ENCODE measurements around the gene PEX13. TPM values are rescaled to one million over a fixed set of nuclear protein-coding genes. Genes with fewer than 3 reads are reported as not detected.
"Not testable (repeated sequence)": the region's sequence is repeated elsewhere in the genome, so short reads cannot be mapped to it uniquely, and the experiment has no call there.

The PEX13 gene
- total and polyA plus RNA-seq, 7 donors: 12.0 to 61.6 (median 19.1) TPM

DNA sequence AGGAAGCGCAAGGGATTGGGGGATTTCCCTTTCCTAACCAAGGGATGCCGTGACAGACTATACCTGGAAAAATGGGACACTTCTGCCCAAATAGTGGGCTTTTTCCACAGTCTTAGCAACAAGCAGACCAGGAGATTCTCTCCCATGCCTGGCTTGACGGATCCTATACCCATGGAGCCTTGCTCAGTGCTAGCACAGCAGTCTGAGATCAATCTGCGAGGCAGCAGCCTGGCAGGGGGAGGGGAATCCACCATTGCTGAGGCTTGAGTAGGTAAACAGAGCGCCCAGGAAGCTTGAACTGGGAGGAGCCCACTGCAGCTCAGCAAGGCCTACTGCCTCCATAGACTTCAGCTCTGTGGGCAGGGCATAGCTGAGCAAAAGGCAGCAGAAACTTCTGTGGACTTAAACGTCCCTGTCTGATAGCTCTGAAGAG, 3.7 kb downstream of the PEX13 start:
- intact Hi-C loops (cut with DNase I): no loop called here

GRCh38 chr2:61023670-61024069, 6.2 kb downstream of the PEX13 start:
- Histone ChIP-seq H3K4me1 (peaks cover 0 to 21% (median 9%) of the 10 kb centered on the region in 4 donors), H3K27ac (no peak overlapping the region), H3K9me3 (no peaks in the 10 kb centered on the region), H3K36me3 (peaks cover 0 to 8% (median 0%) of the 10 kb centered on the region in 4 donors), H3K4me3 (no peak overlapping the region), H3K27me3 (no peaks in the 10 kb centered on the region)
- WGBS, 2 donors: 86 to 94% methylated on average over 4 of the region's 4 CpGs
- TF ChIP-seq, protein P1, sequence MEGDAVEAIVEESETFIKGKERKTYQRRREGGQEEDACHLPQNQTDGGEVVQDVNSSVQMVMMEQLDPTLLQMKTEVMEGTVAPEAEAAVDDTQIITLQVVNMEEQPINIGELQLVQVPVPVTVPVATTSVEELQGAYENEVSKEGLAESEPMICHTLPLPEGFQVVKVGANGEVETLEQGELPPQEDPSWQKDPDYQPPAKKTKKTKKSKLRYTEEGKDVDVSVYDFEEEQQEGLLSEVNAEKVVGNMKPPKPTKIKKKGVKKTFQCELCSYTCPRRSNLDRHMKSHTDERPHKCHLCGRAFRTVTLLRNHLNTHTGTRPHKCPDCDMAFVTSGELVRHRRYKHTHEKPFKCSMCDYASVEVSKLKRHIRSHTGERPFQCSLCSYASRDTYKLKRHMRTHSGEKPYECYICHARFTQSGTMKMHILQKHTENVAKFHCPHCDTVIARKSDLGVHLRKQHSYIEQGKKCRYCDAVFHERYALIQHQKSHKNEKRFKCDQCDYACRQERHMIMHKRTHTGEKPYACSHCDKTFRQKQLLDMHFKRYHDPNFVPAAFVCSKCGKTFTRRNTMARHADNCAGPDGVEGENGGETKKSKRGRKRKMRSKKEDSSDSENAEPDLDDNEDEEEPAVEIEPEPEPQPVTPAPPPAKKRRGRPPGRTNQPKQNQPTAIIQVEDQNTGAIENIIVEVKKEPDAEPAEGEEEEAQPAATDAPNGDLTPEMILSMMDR (IDR thresholded peaks at IDR 0.05): no peak
- TF ChIP-seq POLR2AphosphoS5 (IDR thresholded peaks at IDR 0.05) (no peak), EP300 (IDR thresholded peaks at IDR 0.05) (no peak), POLR2A (IDR thresholded peaks at IDR 0.05) (no peak)
- intact Hi-C loops (cut with DNase I): no loop called here
- no peak for DNase-seq

More for the DNA sequence above, 3.7 kb downstream of the PEX13 start:
- Histone ChIP-seq H3K27ac (no peak overlapping the region), H3K27me3 (no peaks in the 10 kb centered on the region), H3K9me3 (no peaks in the 10 kb centered on the region), H3K4me3 (no peak overlapping the region), H3K4me1 (peaks cover 0 to 30% (median 13%) of the 10 kb centered on the region in 4 donors), H3K36me3 (peaks cover 0 to 8% (median 0%) of the 10 kb centered on the region in 4 donors)
- no peak for DNase-seq
- 85 to 94% methylated on average over 6 of the region's 6 CpGs for WGBS, 2 donors
- TF ChIP-seq EP300 (IDR thresholded peaks at IDR 0.05) (no peak), POLR2A (IDR thresholded peaks at IDR 0.05) (no peak), POLR2AphosphoS5 (IDR thresholded peaks at IDR 0.05) (no peak)
- TF ChIP-seq, protein P1 (IDR thresholded peaks at IDR 0.05): no peak

DNA sequence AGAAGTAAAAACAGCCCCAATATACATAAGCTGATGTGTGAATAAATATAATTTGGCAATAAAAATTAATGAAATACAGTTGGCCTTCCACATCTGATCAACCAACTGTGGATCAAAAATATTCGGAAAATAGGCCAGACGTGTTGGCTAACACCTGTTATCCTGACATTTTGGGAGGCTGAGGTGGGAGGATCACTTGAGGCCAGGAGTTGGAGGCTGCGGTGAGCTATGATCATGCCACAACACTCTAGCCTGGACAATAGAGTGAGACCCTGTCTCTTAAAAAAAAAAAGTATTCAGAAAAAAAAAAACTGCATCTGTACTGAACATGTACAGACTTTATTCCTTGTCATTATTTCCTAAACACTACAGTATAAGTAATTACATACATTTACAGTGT, 12.0 kb downstream of the PEX13 start:
- no peaks in the 10 kb centered on the region for H3K9me3 ChIP-seq
- intact Hi-C loops (cut with DNase I): no loop called here
- H3K27ac ChIP-seq: no peak overlapping the region
- peaks cover 0 to 5% (median 2%) of the 10 kb centered on the region in 4 donors for H3K4me1 ChIP-seq
- H3K27me3 ChIP-seq: no peaks in the 10 kb centered on the region
- peaks cover 15 to 37% (median 24%) of the 10 kb centered on the region in 4 donors for H3K36me3 ChIP-seq
- no peak overlapping the region for H3K4me3 ChIP-seq
- TF ChIP-seq, protein P1 (IDR thresholded peaks at IDR 0.05): no peak
- no peak for TF ChIP-seq POLR2A (IDR thresholded peaks at IDR 0.05)
- TF ChIP-seq EP300 (IDR thresholded peaks at IDR 0.05): no peak
- TF ChIP-seq POLR2AphosphoS5 (IDR thresholded peaks at IDR 0.05): no peak
- no peak for DNase-seq
- 97 to 100% methylated on average over 3 of the region's 3 CpGs for WGBS, 2 donors

DNA sequence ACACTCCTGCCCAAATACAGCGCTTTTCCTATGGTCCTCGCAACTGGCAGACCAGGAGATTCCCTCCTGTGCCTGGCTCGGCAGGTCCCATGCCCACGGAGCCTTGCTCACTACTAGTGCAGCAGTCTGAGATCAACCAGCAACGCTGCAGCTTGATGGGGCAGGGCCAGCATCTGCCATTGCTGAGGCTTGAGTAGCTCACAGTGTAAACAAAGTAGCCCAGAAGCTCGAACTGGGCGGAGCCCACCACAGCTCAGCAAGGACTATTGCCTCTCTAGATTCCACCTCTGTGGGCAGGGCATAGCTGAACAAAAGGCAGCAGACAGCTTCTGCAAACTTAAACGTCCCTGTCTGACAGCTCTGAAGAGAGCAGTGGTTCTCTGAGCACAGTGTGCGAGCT, 17.1 kb downstream of the PEX13 start:
- intact Hi-C loops (cut with DNase I); DNase-seq; H3K4me1 ChIP-seq; H3K4me3 ChIP-seq; H3K27me3 ChIP-seq; H3K9me3 ChIP-seq; H3K27ac ChIP-seq: not testable (repeated sequence)
- 93 to 97% methylated on average over 9 of the region's 9 CpGs for WGBS, 2 donors
- peaks cover 21 to 49% (median 27%) of the 10 kb centered on the region in 4 donors for H3K36me3 ChIP-seq

GRCh38 chr2:61036643-61037042, 19.1 kb downstream of the PEX13 start:
- 98 to 99% methylated on average over 2 of the region's 2 CpGs for WGBS, 2 donors
- H3K27me3 ChIP-seq; intact Hi-C loops (cut with DNase I); H3K4me3 ChIP-seq; H3K9me3 ChIP-seq; H3K4me1 ChIP-seq; DNase-seq; H3K27ac ChIP-seq: not testable (repeated sequence)
- peaks cover 19 to 40% (median 23%) of the 10 kb centered on the region in 4 donors for H3K36me3 ChIP-seq

DNA sequence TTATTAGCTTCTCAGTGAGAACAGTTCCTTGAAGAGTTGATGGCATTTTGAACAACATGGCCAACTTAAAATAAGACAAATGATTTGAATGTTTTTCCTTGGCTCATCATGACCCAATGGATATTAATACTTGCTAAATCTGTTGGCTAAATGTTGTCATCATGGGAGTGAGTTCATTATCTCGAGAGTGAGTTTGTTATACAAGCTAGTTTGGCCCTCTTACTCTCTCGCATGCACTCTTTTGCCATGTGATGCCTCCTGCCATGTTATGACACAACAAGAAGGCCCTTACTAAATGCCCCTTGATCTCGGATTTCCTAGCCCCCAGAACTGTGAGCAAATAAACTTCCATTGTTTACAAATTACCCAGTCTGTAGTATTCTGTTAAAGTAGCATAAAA, 25.3 kb downstream of the PEX13 start:
- Histone ChIP-seq H3K27ac (no peak overlapping the region), H3K4me3 (no peak overlapping the region), H3K4me1 (peaks cover 0 to 15% (median 7%) of the 10 kb centered on the region in 4 donors), H3K36me3 (peaks cover 0 to 11% (median 0%) of the 10 kb centered on the region in 4 donors), H3K27me3 (no peaks in the 10 kb centered on the region), H3K9me3 (no peaks in the 10 kb centered on the region)
- DNase-seq: no peak
- intact Hi-C loops (cut with DNase I): no loop called here
- TF ChIP-seq EP300 (IDR thresholded peaks at IDR 0.05) (no peak), POLR2A (IDR thresholded peaks at IDR 0.05) (no peak), POLR2AphosphoS5 (IDR thresholded peaks at IDR 0.05) (no peak)
- TF ChIP-seq, protein P1 (IDR thresholded peaks at IDR 0.05): no peak
- WGBS, 2 donors: 86 to 88% methylated on average over 3 of the region's 3 CpGs

Measured in sigmoid colon (tissue), 7 donors.